GM18511 (cell line): Measurements from ENCODE around the gene EPC1.

Experiments used
- ATAC-seq: cut with Tn5 transposase; IDR thresholded peaks from one replicate; pipeline ENCODE4 v1.9.1; 2021; ENCODE audit warnings: mild to moderate bottlenecking, moderate library complexity; ENCODE audit not compliant: unreplicated experiment

The EPC1 gene

DNA sequence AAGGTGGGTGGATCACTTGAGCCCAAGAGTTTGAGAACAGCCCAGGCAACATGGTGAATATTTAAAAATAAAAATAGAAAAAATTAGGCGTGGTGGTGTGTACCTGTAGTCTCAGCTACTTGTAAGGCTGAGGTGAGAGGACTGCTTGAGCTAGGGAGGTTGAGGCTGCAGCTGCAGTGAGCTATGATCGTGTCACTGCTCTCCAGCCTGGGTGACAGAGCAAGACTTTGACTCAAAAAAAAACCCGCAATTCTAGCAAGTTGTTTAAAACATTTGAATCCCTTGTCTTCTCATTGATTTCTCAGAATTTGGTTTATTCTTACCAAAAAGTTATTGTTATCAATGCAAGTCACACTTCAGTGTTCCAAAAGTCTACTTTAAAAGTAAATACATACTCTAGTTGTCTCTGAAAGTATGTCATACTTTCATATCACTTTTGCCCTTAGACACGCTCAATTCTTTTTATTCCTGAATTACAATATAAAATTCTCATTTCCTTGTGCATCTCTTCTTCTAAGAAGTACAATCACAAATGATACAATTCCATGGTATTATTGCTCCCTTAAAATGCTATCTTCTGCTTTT is 6.3 kb downstream of the EPC1 start:
- ATAC-seq: no peak

DNA sequence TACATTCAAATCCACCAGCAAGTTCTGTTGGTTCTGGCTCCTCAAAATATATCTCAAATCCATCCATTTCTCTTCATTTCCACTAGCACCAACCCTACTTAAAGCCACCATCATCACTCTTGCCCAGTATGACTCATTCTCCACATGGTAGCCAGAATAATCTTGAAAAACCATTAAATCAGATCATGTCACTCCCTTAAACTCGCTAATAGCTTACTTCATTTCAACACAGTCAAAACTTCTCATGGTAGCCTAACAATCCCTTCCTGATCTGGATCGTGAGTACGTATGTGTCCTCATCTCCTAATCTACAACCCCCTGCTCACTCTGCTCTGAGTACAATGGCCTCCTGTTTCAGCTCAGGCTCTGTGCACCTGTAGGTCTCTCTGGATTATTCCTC is 8.7 kb downstream of the EPC1 start:
- ATAC-seq: no peak

DNA sequence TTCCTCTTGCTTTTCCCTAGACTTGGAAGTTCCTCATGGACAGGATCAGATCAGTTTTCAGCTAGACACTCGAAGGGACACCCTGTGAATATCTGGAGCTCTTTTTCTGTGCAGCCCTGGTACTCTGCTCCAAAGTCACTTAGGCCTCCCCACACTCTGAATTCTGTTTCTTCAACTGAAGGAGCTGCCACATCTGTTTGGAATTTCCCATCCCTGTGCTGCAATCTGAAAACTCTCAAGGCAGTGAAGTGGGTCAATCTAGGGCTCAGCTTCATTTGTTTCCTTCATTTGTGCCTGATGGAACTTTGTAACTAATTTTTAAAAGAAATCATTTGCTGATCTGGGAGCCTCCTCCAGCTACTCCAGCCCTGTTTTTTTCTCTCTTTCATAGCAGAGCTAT is 9.6 kb downstream of the EPC1 start:
- no peak for ATAC-seq

DNA sequence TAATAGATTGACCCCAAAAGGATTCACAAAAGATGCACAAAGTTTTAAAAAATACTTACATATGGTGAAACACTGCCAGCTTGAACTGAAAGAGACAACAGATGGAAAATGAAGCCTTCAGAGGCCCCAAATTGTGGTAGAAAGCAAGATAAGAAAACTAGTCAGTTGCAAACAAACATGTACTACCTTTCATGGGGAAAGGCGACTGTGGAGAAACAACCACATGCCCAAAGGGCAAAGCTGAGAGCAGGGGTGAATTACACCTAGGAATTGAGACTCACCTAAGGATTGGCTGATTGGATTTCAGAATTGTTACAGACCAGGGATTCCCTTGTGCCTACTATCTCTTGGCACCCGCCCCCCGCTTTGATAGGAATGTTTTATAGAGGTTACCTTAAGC is 13.1 kb downstream of the EPC1 start:
- ATAC-seq: no peak

DNA sequence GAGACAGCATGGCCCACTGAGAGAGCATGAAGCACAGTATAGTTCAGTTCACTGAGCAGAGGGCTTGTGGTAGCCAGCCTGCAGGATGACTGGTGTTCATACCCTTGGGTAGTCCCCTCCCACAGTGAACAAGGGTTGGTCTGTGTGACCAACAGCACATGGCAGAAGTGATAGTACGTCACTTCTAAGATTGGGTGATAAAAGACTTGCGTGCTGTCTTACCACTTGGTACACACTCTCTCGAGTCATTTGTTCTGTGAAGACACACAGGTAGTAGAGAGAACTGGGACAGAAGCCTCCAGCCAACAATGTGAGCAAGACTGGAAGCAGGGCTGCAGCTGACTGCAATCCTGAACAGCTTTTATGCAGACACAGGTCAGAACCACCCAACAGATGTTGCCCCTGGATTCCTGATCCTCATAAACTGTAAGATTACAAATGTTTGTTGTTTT is 14.6 kb downstream of the EPC1 start:
- peak; percentile 96 for ATAC-seq

DNA sequence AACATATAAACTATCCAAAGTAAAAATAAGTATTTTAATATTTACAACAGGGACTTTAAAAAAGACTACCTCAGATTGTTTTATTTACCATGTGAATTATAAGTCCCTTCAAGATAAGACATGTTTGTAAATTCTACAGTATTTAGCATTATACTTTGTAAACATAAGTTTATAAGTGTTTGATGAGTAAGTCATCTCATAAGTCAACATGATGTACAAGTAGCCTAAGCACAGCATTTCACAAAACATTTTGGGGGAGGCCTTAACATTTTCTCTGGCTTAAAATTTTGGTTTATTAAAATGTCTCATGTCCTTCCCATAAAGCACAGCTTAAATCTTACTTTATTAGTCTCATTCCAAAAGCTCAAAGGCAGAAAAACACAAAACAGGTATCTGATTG is 15.4 kb downstream of the EPC1 start:
- ATAC-seq: no peak

DNA sequence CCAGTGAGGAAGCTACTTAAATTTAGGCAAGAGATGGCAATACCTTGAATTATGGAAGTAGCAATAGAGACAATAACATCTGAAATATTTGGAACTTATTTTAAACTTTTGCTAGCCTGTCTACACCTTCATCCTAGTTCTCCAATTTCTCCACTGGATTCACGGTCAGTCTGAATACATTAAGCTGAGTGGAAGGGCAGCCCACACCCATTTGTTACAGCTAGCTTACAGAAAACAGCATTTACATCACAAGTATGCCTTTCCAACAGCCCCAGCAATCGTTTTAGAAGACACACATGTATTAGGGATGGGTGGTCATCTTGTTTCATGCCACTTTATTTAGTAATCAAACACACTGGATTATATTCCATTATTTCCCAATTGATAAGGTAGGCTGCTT is 16.7 kb downstream of the EPC1 start:
- ATAC-seq: no peak

DNA sequence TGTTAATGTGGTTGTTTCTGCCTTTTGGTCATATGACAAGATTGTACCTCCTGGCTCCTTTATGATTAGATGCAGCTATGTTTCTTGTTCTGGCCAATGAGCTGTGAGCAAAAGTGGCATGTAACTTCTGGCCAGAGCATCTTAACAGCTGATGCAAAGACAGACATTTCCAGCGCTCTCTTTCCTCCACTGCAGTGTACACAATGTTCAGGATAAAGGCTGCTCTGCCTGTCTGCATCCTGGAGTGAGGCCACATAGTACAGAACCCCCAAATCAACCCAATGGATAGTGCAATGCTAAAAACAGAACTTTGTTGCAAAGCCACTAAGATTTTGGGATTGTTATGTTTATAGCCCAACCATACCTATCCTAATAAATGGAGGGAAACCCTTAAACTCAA is 17.9 kb downstream of the EPC1 start:
- ATAC-seq: no peak

DNA sequence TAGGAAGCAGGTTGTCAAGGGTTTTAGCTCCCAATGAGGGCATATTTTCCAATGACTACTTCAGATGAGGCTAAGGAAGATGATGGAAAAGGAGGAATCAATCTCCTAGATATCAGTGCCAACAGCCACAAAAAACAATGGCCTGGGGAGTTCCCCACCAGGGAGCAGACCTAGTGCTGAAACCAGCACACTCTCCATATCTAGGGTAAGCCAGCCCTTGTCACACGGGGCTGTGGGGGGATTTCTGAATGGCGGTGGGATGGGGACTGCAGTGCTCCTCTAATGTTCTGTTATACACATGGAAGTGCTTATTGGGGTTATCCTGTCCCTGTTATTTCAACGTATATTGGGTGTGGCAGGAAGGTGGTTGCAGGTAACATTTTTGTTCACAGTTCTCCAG is 18.5 kb downstream of the EPC1 start:
- no peak for ATAC-seq

DNA sequence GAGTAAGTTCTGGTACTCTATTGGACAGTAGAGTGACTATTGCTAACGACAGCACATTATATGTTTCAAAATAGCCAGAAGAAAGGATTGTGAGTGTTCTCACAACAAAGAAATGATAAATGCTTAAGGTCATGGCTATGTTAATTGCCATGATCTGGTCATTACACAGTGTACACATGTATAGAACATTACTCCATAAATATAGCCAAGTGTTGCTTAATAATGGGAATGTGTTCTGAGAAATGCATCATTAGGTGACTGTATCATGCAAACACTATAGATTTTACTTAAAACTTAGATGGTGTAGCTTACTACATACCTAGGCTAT is 19.6 kb downstream of the EPC1 start:
- no peak for ATAC-seq

DNA sequence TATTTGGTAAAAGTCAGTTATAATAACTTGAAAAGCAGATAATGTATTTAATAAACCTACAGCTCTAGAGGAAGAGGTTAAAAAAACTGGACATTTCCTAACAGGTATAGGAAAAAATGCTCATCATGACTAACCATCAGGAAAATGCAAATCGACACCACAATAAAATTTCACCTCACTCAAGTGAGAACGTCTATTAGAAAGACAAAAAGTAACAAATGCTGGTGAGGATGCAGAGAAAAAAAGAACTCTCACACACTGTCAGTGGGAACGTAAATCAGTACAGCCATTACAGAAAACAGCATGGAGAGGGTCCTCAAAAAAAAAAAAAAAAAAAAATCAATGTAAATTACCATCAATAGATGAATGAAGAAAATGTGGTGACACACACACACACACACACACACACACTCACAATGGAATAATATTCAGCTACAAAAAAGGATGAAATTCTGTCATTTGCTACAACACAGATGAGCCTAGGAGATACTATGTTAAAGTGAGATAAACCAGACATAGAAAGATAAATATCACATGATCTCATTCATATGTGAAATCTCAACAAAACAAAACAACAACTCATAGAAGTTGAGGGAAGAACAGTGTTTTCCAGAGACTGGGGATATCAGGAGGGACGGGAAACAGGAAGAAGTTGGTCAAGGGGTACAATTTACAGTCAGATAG is 20.1 kb downstream of the EPC1 start:
- ATAC-seq: no peak

DNA sequence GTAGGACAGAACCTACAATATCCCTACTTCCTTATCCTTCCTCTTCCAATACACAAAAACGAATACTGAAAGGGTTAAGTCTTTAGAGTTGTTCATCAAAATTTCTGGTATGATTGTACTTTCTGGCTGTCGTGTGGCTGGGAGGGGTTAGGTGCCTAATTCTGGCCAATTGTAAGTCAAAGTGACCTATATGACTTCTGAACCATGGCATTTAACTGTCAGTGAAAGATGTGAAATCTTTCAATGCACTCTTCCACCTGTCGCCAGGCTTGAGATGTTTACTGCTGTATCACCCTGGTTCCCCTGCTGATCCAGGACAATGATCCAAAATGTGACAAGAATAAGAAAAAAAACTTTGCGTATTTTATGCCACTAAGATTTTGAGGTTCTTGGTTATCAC is 20.8 kb downstream of the EPC1 start:
- ATAC-seq: peak; percentile 66

DNA sequence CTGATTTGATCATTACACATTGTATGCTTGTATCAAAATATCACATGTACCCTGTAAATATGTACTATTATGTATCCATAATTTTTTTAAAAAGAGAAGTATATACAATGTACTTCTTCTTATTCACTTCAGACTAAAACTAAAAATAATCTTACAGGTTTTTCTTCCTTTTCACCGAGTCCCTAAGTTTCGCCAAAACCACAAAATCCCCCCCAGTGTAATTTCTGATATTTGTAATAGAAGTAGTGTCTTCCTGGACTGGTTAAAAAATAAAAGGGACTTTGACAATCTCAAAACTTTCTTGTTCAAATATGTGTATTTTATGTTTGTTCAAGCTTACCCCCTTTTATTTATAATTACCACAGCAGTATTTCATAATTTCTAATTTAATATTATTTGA is 23.9 kb downstream of the EPC1 start:
- no peak for ATAC-seq

DNA sequence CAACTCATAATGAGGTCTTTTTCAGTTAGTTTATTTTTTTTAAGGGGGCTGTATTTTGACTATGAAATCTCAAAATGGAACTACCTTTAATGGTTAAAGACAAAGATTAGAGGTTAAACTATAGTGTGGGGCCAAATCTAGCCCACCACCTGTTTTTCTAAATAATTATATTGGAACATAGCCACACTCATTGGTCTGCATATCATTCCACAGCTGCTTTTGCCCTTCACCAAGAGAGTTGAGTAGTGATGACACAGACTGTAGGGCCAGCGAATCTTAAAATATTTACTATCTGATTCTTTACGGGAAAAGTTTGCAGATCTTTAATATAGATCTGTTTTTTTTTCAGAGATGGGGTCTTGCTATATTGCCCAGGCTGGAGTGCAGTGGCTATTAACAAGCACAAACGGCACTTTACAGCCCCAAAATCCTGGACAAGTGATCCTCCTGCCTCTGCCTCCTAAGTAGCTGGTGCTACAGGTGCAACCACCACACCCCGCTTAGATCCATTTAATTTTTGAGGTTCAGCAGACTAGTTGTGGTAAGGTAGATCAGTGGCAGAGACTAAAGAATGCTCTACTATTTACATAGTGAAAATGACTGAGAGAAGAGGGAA is 25.8 kb downstream of the EPC1 start:
- no peak for ATAC-seq

DNA sequence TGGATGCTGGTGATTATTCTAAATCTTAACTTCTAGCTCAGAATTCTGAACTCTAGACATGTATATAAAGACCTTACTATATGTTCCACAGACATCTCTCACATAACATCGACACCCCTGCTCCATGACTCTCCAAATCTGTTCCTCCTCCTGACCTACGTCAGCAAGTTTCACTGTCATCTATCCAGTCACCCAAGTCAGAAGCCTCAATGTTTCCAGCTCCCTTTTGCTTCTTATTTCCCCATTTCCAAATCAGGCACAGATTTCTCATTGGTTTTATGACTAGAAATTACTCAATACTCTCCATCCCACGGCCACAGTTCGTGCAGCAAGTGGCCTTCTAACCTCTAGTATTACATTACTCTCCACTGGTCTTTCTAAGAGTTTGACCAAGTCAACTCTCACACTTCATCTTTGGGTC is 28.5 kb downstream of the EPC1 start:
- peak; percentile 51 for ATAC-seq

DNA sequence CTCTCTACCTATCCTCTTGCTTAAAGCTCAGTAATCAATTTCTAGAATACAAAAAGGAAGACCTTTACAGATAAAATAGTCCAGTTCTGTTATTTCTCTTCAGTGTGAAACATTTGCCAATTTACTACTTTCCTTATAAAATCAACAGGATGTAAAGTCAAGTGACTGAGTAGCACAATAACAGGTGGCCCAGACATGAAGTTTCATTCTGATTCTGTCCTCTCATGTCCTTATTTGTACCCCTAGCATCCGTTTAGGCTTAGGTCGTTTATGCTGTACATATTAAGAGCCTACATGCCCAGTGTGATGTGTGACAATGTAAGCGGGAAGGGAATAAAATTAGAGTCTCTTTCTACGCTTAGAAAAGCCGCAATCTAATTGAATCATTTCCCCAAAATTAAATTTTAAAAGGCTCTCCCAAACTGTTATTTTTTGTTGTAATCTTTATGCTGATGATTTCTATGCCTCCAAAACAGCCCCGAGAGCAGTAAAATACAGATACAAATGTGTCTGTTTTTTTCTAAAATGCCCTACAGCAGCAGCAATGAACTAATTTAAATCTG is 29.1 kb downstream of the EPC1 start:
- peak; percentile 97 for ATAC-seq

DNA sequence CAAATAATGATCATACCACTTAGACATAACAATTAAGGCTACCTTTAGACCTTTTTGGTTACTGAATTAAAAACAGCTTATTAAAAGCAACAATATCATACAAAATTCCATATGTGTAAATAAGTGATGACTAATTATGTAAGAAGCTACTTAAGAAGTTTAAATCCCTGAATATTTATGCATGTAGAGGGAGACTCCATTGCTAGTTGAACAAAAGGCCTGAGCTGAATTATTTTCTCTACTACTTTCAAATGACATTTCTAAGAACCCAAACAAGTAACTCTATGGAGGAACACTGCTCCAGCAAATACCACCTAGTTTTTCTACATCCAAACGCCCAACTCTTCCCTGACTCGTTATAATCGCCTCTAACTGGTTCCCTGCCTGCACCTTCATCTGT is 31.5 kb downstream of the EPC1 start:
- no peak for ATAC-seq

DNA sequence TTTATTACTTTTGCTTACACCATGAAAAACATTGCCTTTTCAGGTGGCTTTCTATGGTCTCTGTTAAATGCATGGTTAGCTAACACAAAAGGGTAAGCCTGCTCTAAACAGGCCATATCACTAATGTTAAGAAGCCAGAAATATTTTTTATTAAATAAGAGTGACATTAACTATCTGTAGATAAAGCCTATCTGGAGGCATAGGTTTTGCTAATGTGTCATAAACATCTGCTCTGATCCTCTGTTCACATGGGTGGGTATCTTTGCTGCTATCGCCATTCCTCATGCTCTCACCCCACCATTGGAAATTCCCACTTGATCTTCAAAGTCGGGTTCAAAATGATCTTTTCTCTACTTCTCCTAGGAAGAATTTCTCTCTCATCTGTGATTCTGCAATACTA is 32.4 kb downstream of the EPC1 start:
- ATAC-seq: no peak

DNA sequence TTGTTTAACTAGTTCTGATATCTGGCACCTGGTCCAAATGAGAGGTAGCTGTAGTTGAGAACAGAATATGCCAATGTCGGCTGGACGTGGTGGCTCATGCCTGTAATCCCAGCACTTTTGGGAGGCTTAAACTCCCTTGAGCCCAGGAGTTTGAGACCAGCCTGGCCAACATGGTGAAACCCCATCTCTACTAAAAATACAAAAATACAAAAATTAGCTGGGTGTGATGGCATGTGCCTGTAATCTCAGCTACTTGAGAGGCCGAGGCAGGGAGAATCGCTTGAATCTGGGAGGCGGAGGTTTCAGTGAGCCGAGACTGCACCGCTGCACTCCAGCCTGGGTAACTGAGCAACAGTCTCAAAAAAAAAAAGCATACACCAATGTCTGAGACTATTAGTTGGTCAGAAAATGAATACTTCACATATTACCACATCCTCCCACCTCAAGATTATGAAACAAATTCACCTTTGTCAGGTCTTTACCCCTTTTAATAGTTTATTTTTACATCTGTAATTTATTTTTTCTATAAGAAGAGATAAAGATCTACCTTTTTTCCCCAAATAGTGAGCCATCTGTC is 38.8 kb downstream of the EPC1 start:
- peak; percentile 76 for ATAC-seq

DNA sequence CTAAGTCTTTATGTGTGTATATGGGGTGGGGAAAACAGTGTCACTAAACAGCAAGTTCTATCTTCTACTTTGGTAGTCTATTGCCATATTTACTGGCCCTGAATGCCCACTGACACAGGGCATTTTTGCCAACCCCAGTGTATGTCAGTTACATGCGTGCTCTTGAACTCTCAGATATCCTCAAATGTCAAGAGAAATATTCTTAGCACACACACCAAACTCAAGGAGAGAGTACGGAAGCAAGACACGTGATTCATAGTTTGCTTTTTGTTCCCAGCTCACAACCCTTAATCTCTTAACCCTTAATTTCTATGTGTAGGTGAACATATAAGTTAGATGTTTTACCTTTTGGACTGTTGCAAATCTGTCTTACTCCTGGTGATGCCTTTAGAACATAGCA is 39.3 kb downstream of the EPC1 start:
- ATAC-seq: no peak

DNA sequence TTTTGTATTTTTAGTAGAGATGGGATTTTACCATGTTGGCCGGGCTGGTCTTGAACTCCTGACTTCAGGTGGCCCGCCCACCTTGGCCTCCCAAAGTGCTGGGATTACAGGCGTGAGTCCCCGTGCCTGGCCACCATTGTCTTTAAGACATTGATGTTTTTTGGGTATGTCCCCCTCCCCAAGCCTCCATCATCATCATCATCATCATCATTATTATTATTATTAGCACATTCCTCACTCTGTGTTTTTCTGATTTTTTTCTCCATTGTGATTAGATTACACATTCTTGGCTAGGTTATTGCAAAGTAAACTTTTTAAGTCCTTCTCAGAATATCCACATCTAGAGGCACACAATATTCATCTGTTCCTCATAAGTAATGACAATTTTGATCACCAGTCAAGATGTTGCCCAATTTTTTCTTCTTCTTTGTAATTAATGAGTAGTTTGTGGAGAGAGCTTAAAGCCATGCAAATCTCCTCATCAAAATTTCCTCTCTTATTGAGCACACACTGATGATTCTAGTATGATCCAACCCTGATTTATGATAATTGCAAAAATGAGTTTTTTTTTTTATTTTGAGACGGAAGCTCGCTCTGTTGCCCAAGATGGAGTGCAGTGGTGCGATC is 47.5 kb downstream of the EPC1 start:
- no peak for ATAC-seq
